ENCODE measurements around the gene ANP32B.
"Not testable (repeated sequence)": the region's sequence is repeated elsewhere in the genome, so short reads cannot be mapped to it uniquely, and the experiment has no call there.

Gene ANP32B

GRCh38 chr9:98010445-98010844 lies 27.3 kb downstream of the ANP32B start:
- no CpG with 5 or more reads among the region's 2 CpGs for WGBS (ENCODE audit: insufficient coverage, insufficient read length)
- Histone ChIP-seq H3K27ac (ENCODE audit: low read length) (no peak overlapping the region), H3K9me3 (ENCODE audit: control insufficient read depth, insufficient read depth, low read length) (no peaks in the 10 kb centered on the region), H3K4me3 (ENCODE audit: low read length) (no peak overlapping the region), H3K4me1 (ENCODE audit: control insufficient read depth, insufficient read depth, low read length) (no peaks in the 10 kb centered on the region), H3K27me3 (ENCODE audit: control insufficient read depth, insufficient read depth, low read length) (no peaks in the 10 kb centered on the region), H3K36me3 (ENCODE audit: control insufficient read depth, insufficient read depth, low read length) (peaks cover 14% of the 10 kb centered on the region; the same call in 1 of the 2 replicates)
- no peak for DNase-seq (ENCODE audit: low read depth, low spot score)

- no peak overlapping the region for H3K27ac ChIP-seq (ENCODE audit: low read length)
- H3K4me3 ChIP-seq (ENCODE audit: low read length) = no peak overlapping the region
- peaks cover 8% of the 10 kb centered on the region; the same call in 1 of the 2 replicates for H3K36me3 ChIP-seq (ENCODE audit: control insufficient read depth, insufficient read depth, low read length)
- no peak for DNase-seq (ENCODE audit: low read depth, low spot score)
- no peaks in the 10 kb centered on the region for H3K9me3 ChIP-seq (ENCODE audit: control insufficient read depth, insufficient read depth, low read length)
- no peaks in the 10 kb centered on the region for H3K27me3 ChIP-seq (ENCODE audit: control insufficient read depth, insufficient read depth, low read length)
- WGBS (ENCODE audit: insufficient coverage, insufficient read length) = 100% methylated on average over 4 of the region's 7 CpGs
- no peaks in the 10 kb centered on the region for H3K4me1 ChIP-seq (ENCODE audit: control insufficient read depth, insufficient read depth, low read length)
These were observed 28.0 kb downstream of the ANP32B start for GRCh38 chr9:98011122-98011521.

- no peak for DNase-seq (ENCODE audit: low read depth, low spot score)
- Histone ChIP-seq H3K36me3 (ENCODE audit: control insufficient read depth, insufficient read depth, low read length) (peaks cover 3% of the 10 kb centered on the region; the same call in 1 of the 2 replicates), H3K27ac (ENCODE audit: low read length) (no peak overlapping the region), H3K9me3 (ENCODE audit: control insufficient read depth, insufficient read depth, low read length) (no peaks in the 10 kb centered on the region), H3K4me3 (ENCODE audit: low read length) (no peak overlapping the region), H3K4me1 (ENCODE audit: control insufficient read depth, insufficient read depth, low read length) (no peaks in the 10 kb centered on the region), H3K27me3 (ENCODE audit: control insufficient read depth, insufficient read depth, low read length) (no peaks in the 10 kb centered on the region)
- WGBS (ENCODE audit: insufficient coverage, insufficient read length) = 100% methylated on average over 2 of the region's 4 CpGs
These were observed 33.1 kb downstream of the ANP32B start for GRCh38 chr9:98016137-98016680.

GRCh38 chr9:98017306-98017705 lies 34.2 kb downstream of the ANP32B start:
- H3K4me3 ChIP-seq (ENCODE audit: low read length) = no peak overlapping the region
- H3K27me3 ChIP-seq (ENCODE audit: control insufficient read depth, insufficient read depth, low read length) = no peaks in the 10 kb centered on the region
- H3K36me3 ChIP-seq (ENCODE audit: control insufficient read depth, insufficient read depth, low read length) = peaks cover 3% of the 10 kb centered on the region; the same call in 1 of the 2 replicates
- WGBS (ENCODE audit: insufficient coverage, insufficient read length) = no CpG with 5 or more reads among the region's 1 CpG
- no peaks in the 10 kb centered on the region for H3K9me3 ChIP-seq (ENCODE audit: control insufficient read depth, insufficient read depth, low read length)
- no peak overlapping the region for H3K27ac ChIP-seq (ENCODE audit: low read length)
- no peaks in the 10 kb centered on the region for H3K4me1 ChIP-seq (ENCODE audit: control insufficient read depth, insufficient read depth, low read length)
- DNase-seq (ENCODE audit: low read depth, low spot score) = no peak

GRCh38 chr9:98018347-98018746 lies 35.2 kb downstream of the ANP32B start:
- WGBS (ENCODE audit: insufficient coverage, insufficient read length) = no CpG with 5 or more reads among the region's 5 CpGs
- Histone ChIP-seq H3K36me3 (ENCODE audit: control insufficient read depth, insufficient read depth, low read length) (no peaks in the 10 kb centered on the region; the same call in 1 of the 2 replicates), H3K27ac (ENCODE audit: low read length) (no peak overlapping the region), H3K4me1 (ENCODE audit: control insufficient read depth, insufficient read depth, low read length) (no peaks in the 10 kb centered on the region), H3K27me3 (ENCODE audit: control insufficient read depth, insufficient read depth, low read length) (no peaks in the 10 kb centered on the region), H3K4me3 (ENCODE audit: low read length) (no peak overlapping the region), H3K9me3 (ENCODE audit: control insufficient read depth, insufficient read depth, low read length) (no peaks in the 10 kb centered on the region)
- no peak for DNase-seq (ENCODE audit: low read depth, low spot score)

GRCh38 chr9:98019098-98019497 lies 36.0 kb downstream of the ANP32B start:
- no peak overlapping the region for H3K4me3 ChIP-seq (ENCODE audit: low read length)
- H3K27ac ChIP-seq (ENCODE audit: low read length) = no peak overlapping the region
- WGBS (ENCODE audit: insufficient coverage, insufficient read length) = no CpG with 5 or more reads among the region's 4 CpGs
- no peaks in the 10 kb centered on the region; the same call in 1 of the 2 replicates for H3K36me3 ChIP-seq (ENCODE audit: control insufficient read depth, insufficient read depth, low read length)
- H3K27me3 ChIP-seq (ENCODE audit: control insufficient read depth, insufficient read depth, low read length) = no peaks in the 10 kb centered on the region
- H3K4me1 ChIP-seq (ENCODE audit: control insufficient read depth, insufficient read depth, low read length) = no peaks in the 10 kb centered on the region
- no peak for DNase-seq (ENCODE audit: low read depth, low spot score)
- H3K9me3 ChIP-seq (ENCODE audit: control insufficient read depth, insufficient read depth, low read length) = no peaks in the 10 kb centered on the region

GRCh38 chr9:98019869-98020268 lies 36.7 kb downstream of the ANP32B start:
- H3K36me3 ChIP-seq (ENCODE audit: control insufficient read depth, insufficient read depth, low read length); DNase-seq (ENCODE audit: low read depth, low spot score): not testable (repeated sequence)

GRCh38 chr9:98020476-98021145 lies 37.5 kb downstream of the ANP32B start:
- WGBS (ENCODE audit: insufficient coverage, insufficient read length) = no CpG with 5 or more reads among the region's 8 CpGs
- Histone ChIP-seq H3K4me3 (ENCODE audit: low read length) (no peak overlapping the region), H3K9me3 (ENCODE audit: control insufficient read depth, insufficient read depth, low read length) (no peaks in the 10 kb centered on the region), H3K4me1 (ENCODE audit: control insufficient read depth, insufficient read depth, low read length) (no peaks in the 10 kb centered on the region), H3K36me3 (ENCODE audit: control insufficient read depth, insufficient read depth, low read length) (no peaks in the 10 kb centered on the region; the same call in 1 of the 2 replicates), H3K27me3 (ENCODE audit: control insufficient read depth, insufficient read depth, low read length) (no peaks in the 10 kb centered on the region), H3K27ac (ENCODE audit: low read length) (no peak overlapping the region)
- no peak for DNase-seq (ENCODE audit: low read depth, low spot score)

More at GRCh38 chr9:98019869-98020268, 36.7 kb downstream of the ANP32B start:
- not testable (repeated sequence) for H3K4me1 ChIP-seq (ENCODE audit: control insufficient read depth, insufficient read depth, low read length); H3K9me3 ChIP-seq (ENCODE audit: control insufficient read depth, insufficient read depth, low read length); H3K27me3 ChIP-seq (ENCODE audit: control insufficient read depth, insufficient read depth, low read length); H3K27ac ChIP-seq (ENCODE audit: low read length); H3K4me3 ChIP-seq (ENCODE audit: low read length)
- WGBS (ENCODE audit: insufficient coverage, insufficient read length) = no CpG with 5 or more reads among the region's 5 CpGs

- H3K9me3 ChIP-seq (ENCODE audit: control insufficient read depth, insufficient read depth, low read length) = no peaks in the 10 kb centered on the region
- H3K27me3 ChIP-seq (ENCODE audit: control insufficient read depth, insufficient read depth, low read length) = no peaks in the 10 kb centered on the region
- no peaks in the 10 kb centered on the region for H3K36me3 ChIP-seq (ENCODE audit: control insufficient read depth, insufficient read depth, low read length)
- WGBS (ENCODE audit: insufficient coverage, insufficient read length) = no CpG with 5 or more reads among the region's 8 CpGs
- H3K4me1 ChIP-seq (ENCODE audit: control insufficient read depth, insufficient read depth, low read length) = no peaks in the 10 kb centered on the region
- no peak for DNase-seq (ENCODE audit: low read depth, low spot score)
- no peak overlapping the region for H3K27ac ChIP-seq (ENCODE audit: low read length)
- H3K4me3 ChIP-seq (ENCODE audit: low read length) = no peak overlapping the region
These were observed 38.3 kb downstream of the ANP32B start for GRCh38 chr9:98021306-98022040.

- H3K4me1 ChIP-seq (ENCODE audit: control insufficient read depth, insufficient read depth, low read length) = no peaks in the 10 kb centered on the region
- H3K36me3 ChIP-seq (ENCODE audit: control insufficient read depth, insufficient read depth, low read length) = no peaks in the 10 kb centered on the region
- no peak for DNase-seq (ENCODE audit: low read depth, low spot score)
- H3K9me3 ChIP-seq (ENCODE audit: control insufficient read depth, insufficient read depth, low read length) = no peaks in the 10 kb centered on the region
- H3K27me3 ChIP-seq (ENCODE audit: control insufficient read depth, insufficient read depth, low read length) = no peaks in the 10 kb centered on the region
- H3K4me3 ChIP-seq (ENCODE audit: low read length) = no peak overlapping the region
- WGBS (ENCODE audit: insufficient coverage, insufficient read length) = no CpG with 5 or more reads among the region's 8 CpGs
- H3K27ac ChIP-seq (ENCODE audit: low read length) = no peak overlapping the region
These were observed 39.3 kb downstream of the ANP32B start for GRCh38 chr9:98022447-98022846.
